Caco-2 (cell line): ENCODE results near the gene RIMS3. TPM values are rescaled to one million over a fixed set of nuclear protein-coding genes. Genes with fewer than 3 reads are reported as not detected.
"Not testable (repeated sequence)": the region's sequence is repeated elsewhere in the genome, so short reads cannot be mapped to it uniquely, and the experiment has no call there.

Experiments
- BruUV-seq: library from RNA; stranded (reverse); fragments of 400-500 nt; replicated peaks from 2 replicates; lab custom pipeline; 2021; lab: Mats Ljungman, UMichigan
- CTCF ChIA-PET: fragments of 300-600 bp; sonication (Branson Sonifier 250); formaldehyde crosslinking; loops from one replicate; lab custom pipeline; 2022; ENCODE audit warnings: antibody characterized with exemption; lab: Charles Lee
- POLR2A ChIA-PET: fragments of 300-600 bp; sonication (Branson Sonifier 250); formaldehyde crosslinking; loops from one replicate; lab custom pipeline; 2022; ENCODE audit warnings: antibody characterized with exemption; lab: Charles Lee
- DNase-seq, 2 experiments: peaks; one replicate each; pipeline versions ENCODE4 v3.0.0 to v3.0.0-alpha.2; 2020 to 2022
- H3K27me3 ChIP-seq: replicated peaks from 2 replicates; pipeline ENCODE4 v1.6.0; 2011; ENCODE audit warnings: low read length; ENCODE audit not compliant: control insufficient read depth, insufficient read depth
- H3K36me3 ChIP-seq: 2 replicates; pipeline ENCODE4 v1.5.1; 2011; ENCODE audit warnings: low read length; ENCODE audit not compliant: control insufficient read depth, insufficient read depth
- H3K4me1 ChIP-seq: fragments of 250-450 bp; sonication (Bioruptor Pico); 2 replicates; pipeline ENCODE4 v1.5.1; 2020; ENCODE audit warnings: mild to moderate bottlenecking
- H3K4me3 ChIP-seq: 2 replicates; pipeline ENCODE4 v1.5.1; 2011; ENCODE audit warnings: low read depth, mild to moderate bottlenecking, control low read depth, low read length
- H3K9me3 ChIP-seq: fragments of 250-450 bp; sonication (Bioruptor Pico); 2 replicates; pipeline ENCODE4 v1.5.1; 2020; ENCODE audit warnings: mild to moderate bottlenecking, moderate library complexity
- H3K27ac Mint-ChIP-seq: one replicate; pipeline ENCODE4 v1.8.0; 2022; ENCODE audit warnings: mixed read lengths; ENCODE audit not compliant: unreplicated experiment
- H3K27me3 Mint-ChIP-seq: one replicate; pipeline ENCODE4 v1.8.0; 2022; ENCODE audit warnings: mixed read lengths; ENCODE audit not compliant: insufficient read depth, unreplicated experiment
- H3K36me3 Mint-ChIP-seq: one replicate; pipeline ENCODE4 v1.8.0; 2022; ENCODE audit warnings: mild to moderate bottlenecking, mixed read lengths; ENCODE audit not compliant: insufficient read depth, unreplicated experiment
- H3K4me1 Mint-ChIP-seq: one replicate; pipeline ENCODE4 v1.8.0; 2022; ENCODE audit warnings: low read depth, mixed read lengths; ENCODE audit not compliant: unreplicated experiment
- H3K4me3 Mint-ChIP-seq: one replicate; pipeline ENCODE4 v1.8.0; 2022; ENCODE audit warnings: mild to moderate bottlenecking, moderate library complexity, mixed read lengths; ENCODE audit not compliant: unreplicated experiment
- H3K9me3 Mint-ChIP-seq: one replicate; pipeline ENCODE4 v1.8.0; 2022; ENCODE audit warnings: mixed read lengths; ENCODE audit not compliant: unreplicated experiment
- intact Hi-C: fragments of 100-400 bp; cut with micrococcal nuclease; formaldehyde crosslinking; loops from one replicate; pipeline ENCODE4 v1.10.0; 2022; ENCODE audit not compliant: unreplicated experiment
- total RNA-seq: library from RNA; stranded (reverse); gene quantifications from 2 replicates; pipeline ENCODE4 v1.2.3, GENCODE V29; 2022
- TF ChIP-seq, protein P1 (sequence below), 2 experiments: fragments of 200-600 bp in 1 of 2; IDR thresholded peaks; 1 replicate in 1 of 2; 2 replicates in 1 of 2; pipeline versions ENCODE4 v1.5.1 to v1.8.0; 2011 to 2022; ENCODE audit warnings: antibody characterized with exemption in 1 of 2, control low read depth in 1 of 2, inconsistent platforms in 1 of 2, low read depth in 1 of 2, low read length in 1 of 2, mild to moderate bottlenecking in 1 of 2, moderate library complexity in 1 of 2; ENCODE audit not compliant: insufficient read depth in 1 of 2, severe bottlenecking in 1 of 2, unreplicated experiment in 1 of 2

The RIMS3 gene
- total RNA-seq, 1 experiment from 2014 or later: 3.1 TPM

DNA sequence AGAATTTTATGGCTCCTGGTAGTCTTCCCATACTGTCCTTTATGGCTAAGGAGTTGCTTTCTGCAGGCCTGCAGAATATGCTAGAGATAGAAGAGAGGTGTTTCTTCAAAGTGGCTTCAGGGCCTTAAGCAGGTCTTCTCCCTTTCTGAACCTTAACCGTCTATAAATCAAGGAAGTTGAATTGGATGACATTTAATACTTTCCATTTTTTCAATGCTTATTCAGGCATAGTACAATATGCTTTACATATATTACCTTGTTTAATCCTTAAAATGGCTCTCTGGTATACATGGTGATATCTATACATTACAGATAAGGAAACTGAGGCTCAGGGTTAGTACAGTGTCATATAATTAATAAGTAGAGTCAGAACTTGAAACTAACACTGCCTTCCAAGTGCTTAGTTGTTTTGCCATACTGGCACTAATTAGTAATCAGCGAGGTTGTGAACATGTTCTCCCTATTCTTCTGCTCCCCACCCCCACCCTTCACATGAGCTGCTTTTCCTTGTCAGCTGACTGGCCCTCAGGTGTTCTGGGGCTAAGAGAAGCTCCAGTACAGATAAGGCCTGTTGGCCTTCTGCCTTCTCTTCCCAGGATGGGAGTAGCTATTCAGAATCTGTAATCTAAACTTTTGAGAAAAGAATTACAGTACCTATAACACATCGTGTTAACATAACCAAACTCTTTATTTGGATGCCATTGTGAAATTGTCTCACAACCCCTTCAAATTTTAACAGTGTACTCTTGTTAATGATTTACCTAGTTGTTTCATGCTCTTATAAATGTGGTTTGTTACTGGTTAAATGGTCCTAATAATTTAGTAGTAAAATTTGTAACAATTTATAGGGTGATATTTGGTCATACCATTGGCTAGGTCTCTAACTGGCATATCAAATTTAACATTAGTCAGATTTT lies 39.6 kb upstream of the RIMS3 start:
- no peaks in the 10 kb centered on the region for H3K4me1 Mint-ChIP-seq
- TF ChIP-seq, protein P1, sequence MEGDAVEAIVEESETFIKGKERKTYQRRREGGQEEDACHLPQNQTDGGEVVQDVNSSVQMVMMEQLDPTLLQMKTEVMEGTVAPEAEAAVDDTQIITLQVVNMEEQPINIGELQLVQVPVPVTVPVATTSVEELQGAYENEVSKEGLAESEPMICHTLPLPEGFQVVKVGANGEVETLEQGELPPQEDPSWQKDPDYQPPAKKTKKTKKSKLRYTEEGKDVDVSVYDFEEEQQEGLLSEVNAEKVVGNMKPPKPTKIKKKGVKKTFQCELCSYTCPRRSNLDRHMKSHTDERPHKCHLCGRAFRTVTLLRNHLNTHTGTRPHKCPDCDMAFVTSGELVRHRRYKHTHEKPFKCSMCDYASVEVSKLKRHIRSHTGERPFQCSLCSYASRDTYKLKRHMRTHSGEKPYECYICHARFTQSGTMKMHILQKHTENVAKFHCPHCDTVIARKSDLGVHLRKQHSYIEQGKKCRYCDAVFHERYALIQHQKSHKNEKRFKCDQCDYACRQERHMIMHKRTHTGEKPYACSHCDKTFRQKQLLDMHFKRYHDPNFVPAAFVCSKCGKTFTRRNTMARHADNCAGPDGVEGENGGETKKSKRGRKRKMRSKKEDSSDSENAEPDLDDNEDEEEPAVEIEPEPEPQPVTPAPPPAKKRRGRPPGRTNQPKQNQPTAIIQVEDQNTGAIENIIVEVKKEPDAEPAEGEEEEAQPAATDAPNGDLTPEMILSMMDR (IDR thresholded peaks at IDR 0.05; ENCODE audit: insufficient read depth in 1 of 2, low read depth in 1 of 2, low read length in 1 of 2, severe bottlenecking in 1 of 2, unreplicated experiment in 1 of 2): no peak
- H3K4me1 ChIP-seq: peaks cover 10% of the 10 kb centered on the region
- H3K27ac Mint-ChIP-seq: no peak overlapping the region
- H3K9me3 ChIP-seq: no peaks in the 10 kb centered on the region
- intact Hi-C loops: no loop called here
- H3K27me3 ChIP-seq: no peaks in the 10 kb centered on the region
- no peaks in the 10 kb centered on the region for H3K9me3 Mint-ChIP-seq
- ChIA-PET POLR2A (no interaction called here), CTCF (interaction anchor here (1.2 kb wide), 1 partner anchor 60 kb away, joined by 3 read pairs; no protein-coding TSS in a partner anchor)
- H3K36me3 Mint-ChIP-seq: peaks cover 12% of the 10 kb centered on the region
- H3K27me3 Mint-ChIP-seq: no peaks in the 10 kb centered on the region
- no peak overlapping the region for H3K4me3 ChIP-seq
- no peak overlapping the region for H3K4me3 Mint-ChIP-seq
- no peaks in the 10 kb centered on the region for H3K36me3 ChIP-seq
- no TSS peak for BruUV-seq
- DNase-seq: no peak

DNA sequence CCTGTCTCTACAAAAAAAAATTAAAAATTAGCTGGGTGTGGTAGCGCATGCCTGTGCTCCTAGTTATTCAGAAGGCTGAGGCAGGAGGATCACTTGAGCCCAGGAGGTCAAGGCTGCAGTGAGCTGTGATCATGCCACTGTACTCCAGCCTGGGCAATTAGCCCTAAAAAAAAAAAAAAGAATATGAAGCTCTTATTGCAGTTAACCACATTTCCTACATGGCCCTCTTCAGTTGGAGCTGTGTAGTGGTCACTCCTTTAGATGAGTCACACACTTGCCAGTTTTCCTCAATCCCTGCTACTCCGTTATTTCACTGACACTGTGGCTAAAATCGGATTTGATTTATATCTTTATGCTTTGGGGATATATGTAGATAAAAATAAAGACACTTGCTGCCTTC lies 37.8 kb upstream of the RIMS3 start:
- POLR2A ChIA-PET: no interaction called here
- H3K4me3 ChIP-seq: no peak overlapping the region
- H3K27me3 ChIP-seq: no peaks in the 10 kb centered on the region
- no peaks in the 10 kb centered on the region for H3K36me3 ChIP-seq
- Mint-ChIP-seq H3K4me3 (no peak overlapping the region), H3K27ac (no peak overlapping the region), H3K27me3 (no peaks in the 10 kb centered on the region), H3K4me1 (no peaks in the 10 kb centered on the region), H3K9me3 (no peaks in the 10 kb centered on the region), H3K36me3 (no peaks in the 10 kb centered on the region)
- no TSS peak for BruUV-seq
- no peak for DNase-seq
- peaks cover 10% of the 10 kb centered on the region for H3K4me1 ChIP-seq
- TF ChIP-seq, protein P1 (IDR thresholded peaks at IDR 0.05; ENCODE audit: insufficient read depth in 1 of 2, low read depth in 1 of 2, low read length in 1 of 2, severe bottlenecking in 1 of 2, unreplicated experiment in 1 of 2): no peak
- CTCF ChIA-PET: no interaction called here
- intact Hi-C loops: no loop called here
- H3K9me3 ChIP-seq: no peaks in the 10 kb centered on the region

DNA sequence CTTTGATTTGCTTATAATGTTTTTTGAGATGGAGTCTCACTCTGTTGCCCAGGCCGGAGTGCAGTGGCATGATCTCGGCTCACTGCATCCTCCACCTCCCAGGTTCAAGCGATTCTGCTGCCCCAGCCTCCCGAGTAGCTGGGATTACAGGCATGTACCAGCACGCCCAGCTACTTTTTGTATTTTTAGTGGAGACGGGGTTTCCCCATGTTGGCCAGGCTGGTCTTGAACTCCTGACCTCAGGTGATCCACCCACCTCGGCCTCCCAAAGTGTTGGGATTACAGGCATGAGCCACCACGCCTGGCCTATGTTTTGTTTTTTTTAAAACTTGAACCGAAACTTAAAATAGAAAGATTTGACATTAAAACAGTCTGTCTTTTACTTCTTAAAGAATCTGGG lies 37.3 kb upstream of the RIMS3 start:
- intact Hi-C loops, H3K4me3 Mint-ChIP-seq, POLR2A ChIA-PET, H3K27ac Mint-ChIP-seq, H3K27me3 ChIP-seq, H3K9me3 ChIP-seq, DNase-seq, H3K4me1 Mint-ChIP-seq, H3K4me3 ChIP-seq, H3K27me3 Mint-ChIP-seq, H3K36me3 Mint-ChIP-seq, CTCF ChIA-PET, H3K36me3 ChIP-seq, H3K9me3 Mint-ChIP-seq, BruUV-seq: not testable (repeated sequence)
- H3K4me1 ChIP-seq: peaks cover 10% of the 10 kb centered on the region
